ENCODE data around the gene SYNDIG1. TPM values are rescaled to one million over a fixed set of nuclear protein-coding genes. Genes with fewer than 3 reads are reported as not detected.

SYNDIG1 gene
- total RNA-seq, 1 donor from 2014 or later: not detected

GRCh38 chr20:24522452-24523330, 53.3 kb downstream of the SYNDIG1 start:
- intact Hi-C loops (cut with micrococcal nuclease): no loop called here

- intact Hi-C loops (cut with micrococcal nuclease): no loop called here
These were observed 54.2 kb downstream of the SYNDIG1 start for GRCh38 chr20:24523661-24524060.

- intact Hi-C loops (cut with micrococcal nuclease): no loop called here
These were observed 59.3 kb downstream of the SYNDIG1 start for GRCh38 chr20:24528583-24529368.

- intact Hi-C loops (cut with micrococcal nuclease): no loop called here
These were observed 59.9 kb downstream of the SYNDIG1 start for GRCh38 chr20:24529369-24529719.

- intact Hi-C loops (cut with micrococcal nuclease): no loop called here
These were observed 60.8 kb downstream of the SYNDIG1 start for GRCh38 chr20:24530131-24530680.

DNA sequence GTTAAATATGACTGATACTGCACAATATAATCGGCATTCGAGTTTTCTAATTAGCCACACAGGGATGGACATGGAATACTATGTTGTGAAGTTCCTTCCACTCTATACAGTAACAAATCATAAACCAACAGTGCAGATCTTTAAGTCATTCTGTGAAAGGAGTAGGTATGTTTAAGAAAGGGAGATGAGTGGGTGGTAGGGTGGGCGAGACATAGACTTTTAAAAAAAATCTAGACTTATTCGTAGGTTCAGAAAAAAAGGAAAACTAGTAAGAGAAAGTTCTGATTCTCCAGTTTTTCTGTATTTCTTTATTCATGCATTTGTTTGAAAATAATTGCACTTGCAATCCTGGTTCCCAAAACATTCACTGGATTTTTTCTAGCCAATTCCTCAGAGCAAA, 61.8 kb downstream of the SYNDIG1 start:
- intact Hi-C loops (cut with micrococcal nuclease): no loop called here

GRCh38 chr20:24531631-24532419, 62.4 kb downstream of the SYNDIG1 start:
- intact Hi-C loops (cut with micrococcal nuclease): no loop called here

DNA sequence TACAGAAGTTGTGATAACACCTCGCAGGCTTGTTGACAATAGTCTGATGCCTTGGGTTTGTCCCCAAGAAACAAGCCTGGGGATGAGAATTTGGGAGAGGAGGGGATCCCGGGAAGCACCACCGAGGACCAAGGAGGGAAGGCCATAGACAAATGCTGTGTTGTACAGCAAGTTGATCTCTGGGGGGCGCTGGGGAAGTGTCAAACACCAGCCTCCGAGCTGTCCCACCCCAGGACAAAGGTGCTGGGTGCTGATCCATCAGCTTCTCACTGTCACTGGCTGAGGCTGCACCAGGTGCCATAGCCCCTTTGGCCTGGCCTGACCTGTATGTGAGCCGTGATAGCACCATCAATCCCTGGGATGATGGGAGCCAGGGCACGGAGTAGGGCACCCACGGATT, 64.0 kb downstream of the SYNDIG1 start:
- intact Hi-C loops (cut with micrococcal nuclease): no loop called here

DNA sequence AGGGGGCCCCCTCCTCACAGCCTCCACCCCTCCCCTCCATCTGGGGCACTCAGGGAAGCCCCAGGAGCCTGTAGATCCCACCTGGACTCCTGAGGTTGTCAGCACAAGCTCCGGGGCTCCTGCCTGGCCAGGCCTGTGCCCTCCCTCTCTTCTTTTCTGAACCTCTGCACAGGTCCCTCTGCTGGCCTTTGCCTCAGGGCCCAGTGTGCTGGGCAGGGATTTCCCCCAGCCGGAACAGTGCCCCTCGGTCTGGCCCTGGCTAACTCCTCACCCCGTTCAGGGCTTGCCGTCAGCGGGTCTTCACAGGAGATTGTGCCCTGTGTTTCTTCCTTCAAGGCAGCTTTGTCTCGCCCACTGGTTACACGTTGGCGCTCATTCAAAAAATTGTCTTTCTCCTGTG, 64.9 kb downstream of the SYNDIG1 start:
- intact Hi-C loops (cut with micrococcal nuclease): no loop called here

DNA sequence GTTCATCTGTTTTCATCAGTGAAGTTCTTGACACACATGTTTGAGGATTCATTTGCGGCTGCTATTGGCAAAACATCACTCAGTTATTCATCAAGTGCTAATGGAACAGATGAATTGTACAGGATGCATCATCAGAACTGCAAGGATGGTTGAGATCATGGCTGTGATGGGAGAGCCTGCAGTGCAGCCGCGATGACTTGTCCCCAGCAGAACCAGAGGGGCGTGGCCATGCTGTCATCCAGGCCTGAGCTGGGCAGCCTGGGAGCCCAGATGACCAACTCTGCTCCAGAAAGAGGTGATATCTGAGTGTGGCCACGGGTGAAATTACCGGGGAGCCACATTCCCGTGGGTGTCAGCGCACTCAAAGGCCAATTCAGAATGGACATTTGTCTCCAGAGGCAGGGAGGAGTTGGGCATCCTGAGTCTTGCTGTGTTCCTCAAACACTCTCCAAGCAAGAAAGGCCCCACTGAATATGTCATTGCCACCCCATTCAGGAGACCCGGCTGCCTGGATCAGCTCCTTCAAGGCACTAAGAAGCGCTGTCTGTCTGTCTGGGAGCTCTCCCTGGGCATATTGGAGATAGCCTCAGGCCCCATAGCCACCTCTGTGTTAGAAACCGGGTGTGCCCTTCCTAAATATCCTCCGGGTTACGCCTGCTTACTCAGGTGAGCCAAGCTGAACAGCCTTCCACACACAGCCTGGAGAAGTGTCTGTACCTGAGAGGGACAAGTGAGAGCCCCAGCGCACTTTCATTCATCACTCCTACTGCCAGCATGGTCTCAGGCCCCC, 66.7 kb downstream of the SYNDIG1 start:
- intact Hi-C loops (cut with micrococcal nuclease): no loop called here

DNA sequence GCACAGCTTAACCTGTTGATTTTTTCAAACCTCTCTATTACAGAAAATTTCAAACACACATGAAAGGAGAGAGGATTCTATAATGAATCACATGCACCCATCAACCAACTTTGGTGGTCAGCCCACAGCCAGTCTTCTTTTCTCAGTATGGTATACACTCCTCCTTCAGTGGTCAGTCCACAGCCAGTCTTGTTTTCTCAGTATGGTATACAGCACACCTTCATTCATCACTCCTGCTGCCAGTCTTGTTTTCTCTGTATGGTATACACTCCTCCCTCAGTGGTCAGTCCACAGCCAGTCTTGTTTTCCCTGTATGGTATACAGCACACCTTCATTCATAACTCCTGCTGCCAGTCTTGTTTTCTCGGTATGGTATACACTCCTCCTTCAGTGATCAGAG, 67.8 kb downstream of the SYNDIG1 start:
- intact Hi-C loops (cut with micrococcal nuclease): no loop called here

DNA sequence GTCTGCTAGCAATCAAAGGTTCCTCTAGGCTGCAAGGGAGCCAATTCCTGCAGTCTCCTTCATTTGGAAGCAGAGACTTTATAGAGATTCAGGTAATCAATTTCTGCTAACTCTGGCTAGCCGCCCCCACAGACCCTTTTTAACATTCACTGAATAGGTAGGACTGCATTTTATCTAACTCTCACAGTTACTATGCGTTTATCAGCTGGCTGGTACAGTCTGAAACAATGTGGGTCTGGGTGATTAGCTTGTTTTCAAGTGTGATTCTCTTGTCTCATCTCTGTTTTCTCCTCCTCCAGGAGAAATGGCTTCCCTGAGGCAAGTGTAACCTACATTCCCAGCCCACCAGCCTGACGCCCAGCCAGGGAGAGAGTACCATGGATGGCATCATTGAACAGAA, 73.3 kb downstream of the SYNDIG1 start:
- intact Hi-C loops (cut with micrococcal nuclease): no loop called here

GRCh38 chr20:24543168-24543567, 73.7 kb downstream of the SYNDIG1 start:
- intact Hi-C loops (cut with micrococcal nuclease): no loop called here

DNA sequence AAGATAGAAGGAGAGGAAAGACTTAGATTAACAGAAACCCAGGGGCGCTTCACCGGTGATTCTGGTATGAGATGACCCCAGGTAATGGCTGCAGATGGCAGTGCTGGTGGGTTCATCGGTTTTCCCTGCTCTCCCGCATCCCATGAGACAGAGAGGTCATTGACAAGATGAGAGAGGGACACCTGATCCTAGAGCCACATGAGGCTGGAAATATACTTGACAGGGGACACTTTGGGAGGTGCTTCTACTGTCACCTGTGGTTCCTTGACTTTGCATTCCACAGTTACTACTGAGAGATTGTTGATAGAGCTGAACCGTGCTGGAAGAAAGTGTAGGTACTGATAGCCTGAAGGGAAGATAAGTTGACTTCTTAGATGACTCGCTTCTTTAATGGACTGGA, 74.3 kb downstream of the SYNDIG1 start:
- intact Hi-C loops (cut with micrococcal nuclease): no loop called here

GRCh38 chr20:24544371-24544770, 74.9 kb downstream of the SYNDIG1 start:
- intact Hi-C loops (cut with micrococcal nuclease): no loop called here

DNA sequence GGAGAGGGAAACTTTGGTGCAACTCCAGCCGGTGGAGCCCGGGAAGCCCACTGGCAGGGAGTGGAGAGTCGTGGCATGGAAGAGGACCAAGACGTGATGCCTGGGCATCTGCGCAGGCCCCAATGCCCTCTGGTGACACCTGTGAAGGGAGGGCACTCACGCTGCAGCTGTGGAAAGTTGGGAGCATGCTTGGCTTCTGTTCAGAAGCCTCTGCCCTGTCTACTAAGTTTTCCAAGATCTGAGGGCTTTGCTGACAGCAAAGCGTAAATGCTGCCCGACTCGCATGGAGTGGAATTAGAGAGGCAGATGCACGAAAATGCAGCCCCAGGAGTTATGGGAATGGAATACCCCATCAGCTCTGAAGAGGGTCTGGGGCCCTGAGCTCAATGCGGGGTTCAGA, 75.7 kb downstream of the SYNDIG1 start:
- intact Hi-C loops (cut with micrococcal nuclease): no loop called here

GRCh38 chr20:24546232-24546892, 76.9 kb downstream of the SYNDIG1 start:
- intact Hi-C loops (cut with micrococcal nuclease): no loop called here

DNA sequence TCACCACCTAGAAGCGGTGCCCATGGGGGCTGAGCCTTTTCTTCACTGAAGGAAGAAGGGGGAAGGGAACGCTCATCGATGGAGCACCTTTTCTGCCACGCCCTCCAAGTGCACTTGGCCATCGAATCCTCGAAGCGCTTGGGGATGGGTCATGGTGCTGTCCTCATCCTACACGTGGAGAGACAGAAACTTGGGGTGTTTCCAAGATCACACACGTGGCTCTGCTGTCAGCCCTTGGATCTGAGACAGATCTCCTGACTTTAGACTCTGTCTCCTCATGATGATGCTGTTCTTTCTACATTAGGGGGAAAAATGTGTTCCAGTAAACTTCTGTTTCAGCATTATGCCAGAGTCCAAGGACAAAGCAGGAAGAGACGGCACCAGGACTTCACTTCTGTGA, 78.5 kb downstream of the SYNDIG1 start:
- intact Hi-C loops (cut with micrococcal nuclease): no loop called here

DNA sequence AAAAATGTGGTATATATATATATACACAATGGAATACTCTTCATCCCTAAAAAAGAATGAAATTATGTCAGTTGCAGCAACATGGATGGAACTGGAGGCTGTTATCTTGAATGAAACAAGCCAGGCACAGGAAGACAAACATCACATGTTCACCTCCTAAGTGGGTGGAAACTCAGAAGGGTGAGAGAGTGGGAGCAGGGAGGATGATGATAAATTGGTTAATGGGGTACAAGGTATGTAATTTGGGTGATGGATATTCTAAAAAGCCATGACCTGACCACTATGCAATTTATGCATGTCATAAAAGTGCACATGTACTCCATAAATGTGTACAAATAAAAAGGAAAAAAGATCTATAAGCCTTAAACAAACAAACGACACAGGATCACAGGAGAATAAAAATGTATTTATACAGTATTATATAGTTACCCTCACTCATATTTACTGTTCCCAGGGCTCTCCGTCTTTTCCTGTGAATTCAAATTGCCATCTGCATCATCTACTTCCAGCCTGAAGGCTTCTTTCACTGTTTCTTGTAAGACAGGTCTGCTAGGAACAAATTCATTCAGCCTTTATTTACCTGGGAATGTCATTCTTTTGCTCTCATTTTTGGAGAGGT, 89.8 kb downstream of the SYNDIG1 start:
- intact Hi-C loops (cut with micrococcal nuclease): no loop called here

Measured in T-helper 2 cell treated with Interferon-gamma antibody and Interleukin-4, amounts not matched to agents 100 ng/mL and 5 ng/mL, for 36 hours (primary cell).